HepG2 (cell line): Measurements from ENCODE around the gene SHF.

Experiments
- ZBTB21 ChIP-seq: sonication (generic); formaldehyde crosslinking; IDR thresholded peaks from 2 replicates; pipeline ENCODE4 v1.4.0; 2020; ENCODE audit warnings: missing genetic modification reagents
- TF ChIP-seq, protein P1 (sequence below): sonication (generic); formaldehyde crosslinking; conservative IDR thresholded peaks from 2 replicates; pipeline ENCODE4 v1.4.0; 2020; ENCODE audit warnings: missing genetic modification reagents

DNA sequence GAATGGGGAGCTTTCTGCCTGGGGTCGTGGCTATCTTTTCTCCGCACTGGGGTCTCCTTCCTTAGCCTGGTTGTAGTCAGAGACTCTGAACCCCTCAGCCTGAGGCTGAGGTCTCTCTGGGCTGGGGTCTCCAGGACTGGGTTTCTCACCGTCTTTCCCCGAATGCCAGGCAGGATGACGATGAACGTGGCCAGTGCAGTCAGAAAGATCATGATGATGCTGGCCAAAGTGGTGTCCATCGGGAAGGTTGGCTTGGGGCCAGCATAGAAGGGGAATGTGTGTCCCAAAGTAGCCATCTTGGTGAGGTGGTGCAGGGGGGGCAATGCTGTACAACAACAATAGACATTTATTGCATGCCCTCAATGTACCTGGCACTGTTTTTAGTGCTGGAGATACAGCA, 65.0 kb downstream of the SHF start:
- no peak for TF ChIP-seq ZBTB21 (CRISPR knock-in tag)
- TF ChIP-seq, protein P1, sequence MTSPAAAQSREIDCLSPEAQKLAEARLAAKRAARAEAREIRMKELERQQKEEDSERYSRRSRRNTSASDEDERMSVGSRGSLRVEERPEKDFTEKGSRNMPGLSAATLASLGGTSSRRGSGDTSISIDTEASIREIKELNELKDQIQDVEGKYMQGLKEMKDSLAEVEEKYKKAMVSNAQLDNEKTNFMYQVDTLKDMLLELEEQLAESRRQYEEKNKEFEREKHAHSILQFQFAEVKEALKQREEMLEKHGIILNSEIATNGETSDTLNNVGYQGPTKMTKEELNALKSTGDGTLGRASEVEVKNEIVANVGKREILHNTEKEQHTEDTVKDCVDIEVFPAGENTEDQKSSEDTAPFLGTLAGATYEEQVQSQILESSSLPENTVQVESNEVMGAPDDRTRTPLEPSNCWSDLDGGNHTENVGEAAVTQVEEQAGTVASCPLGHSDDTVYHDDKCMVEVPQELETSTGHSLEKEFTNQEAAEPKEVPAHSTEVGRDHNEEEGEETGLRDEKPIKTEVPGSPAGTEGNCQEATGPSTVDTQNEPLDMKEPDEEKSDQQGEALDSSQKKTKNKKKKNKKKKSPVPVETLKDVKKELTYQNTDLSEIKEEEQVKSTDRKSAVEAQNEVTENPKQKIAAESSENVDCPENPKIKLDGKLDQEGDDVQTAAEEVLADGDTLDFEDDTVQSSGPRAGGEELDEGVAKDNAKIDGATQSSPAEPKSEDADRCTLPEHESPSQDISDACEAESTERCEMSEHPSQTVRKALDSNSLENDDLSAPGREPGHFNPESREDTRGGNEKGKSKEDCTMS (CRISPR knock-in tag), result no peak
